ENCODE measurements around the gene TBC1D4. TPM values are rescaled to one million over a fixed set of nuclear protein-coding genes. Genes with fewer than 3 reads are reported as not detected.
"Not testable (repeated sequence)": the region's sequence is repeated elsewhere in the genome, so short reads cannot be mapped to it uniquely, and the experiment has no call there.

Gene TBC1D4
- total and polyA plus RNA-seq, 10 donors = 10.1 to 67.0 (median 21.6) TPM

DNA sequence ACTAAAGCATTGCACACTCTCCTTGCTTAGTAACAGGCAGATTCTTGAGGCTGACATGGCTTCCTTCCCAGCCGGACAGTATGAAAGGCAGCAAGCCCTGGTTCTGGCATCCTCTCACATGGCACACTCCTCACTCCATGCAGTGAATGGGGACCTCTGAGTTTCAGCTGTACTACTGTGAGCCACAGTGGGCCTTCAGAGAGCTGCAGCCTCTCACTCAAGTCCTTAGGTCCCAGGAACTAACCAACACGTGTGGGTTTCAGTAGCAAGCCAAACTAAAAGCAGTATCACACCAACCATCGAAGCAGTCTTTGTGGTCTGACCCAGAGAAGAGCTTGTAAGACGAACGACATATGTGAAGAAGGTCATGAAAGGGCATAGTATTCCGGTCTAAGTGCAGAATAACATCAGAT, 128.2 kb downstream of the TBC1D4 start:
- intact Hi-C loops (cut with DNase I; ENCODE audit: low total_unique reads) = no loop called here
- Histone ChIP-seq H3K9me3 (peaks cover 0 to 4% (median 0%) of the 10 kb centered on the region in 8 donors), H3K4me3 (no peak overlapping the region), H3K27me3 (replicated peaks in 1 of 7) (no peaks in the 10 kb centered on the region), H3K27ac (no peak overlapping the region), H3K36me3 (no peaks in the 10 kb centered on the region), H3K4me1 (peaks cover 0 to 6% (median 0%) of the 10 kb centered on the region in 6 donors)
- DNase-seq = no peak
- TF ChIP-seq, protein P1, sequence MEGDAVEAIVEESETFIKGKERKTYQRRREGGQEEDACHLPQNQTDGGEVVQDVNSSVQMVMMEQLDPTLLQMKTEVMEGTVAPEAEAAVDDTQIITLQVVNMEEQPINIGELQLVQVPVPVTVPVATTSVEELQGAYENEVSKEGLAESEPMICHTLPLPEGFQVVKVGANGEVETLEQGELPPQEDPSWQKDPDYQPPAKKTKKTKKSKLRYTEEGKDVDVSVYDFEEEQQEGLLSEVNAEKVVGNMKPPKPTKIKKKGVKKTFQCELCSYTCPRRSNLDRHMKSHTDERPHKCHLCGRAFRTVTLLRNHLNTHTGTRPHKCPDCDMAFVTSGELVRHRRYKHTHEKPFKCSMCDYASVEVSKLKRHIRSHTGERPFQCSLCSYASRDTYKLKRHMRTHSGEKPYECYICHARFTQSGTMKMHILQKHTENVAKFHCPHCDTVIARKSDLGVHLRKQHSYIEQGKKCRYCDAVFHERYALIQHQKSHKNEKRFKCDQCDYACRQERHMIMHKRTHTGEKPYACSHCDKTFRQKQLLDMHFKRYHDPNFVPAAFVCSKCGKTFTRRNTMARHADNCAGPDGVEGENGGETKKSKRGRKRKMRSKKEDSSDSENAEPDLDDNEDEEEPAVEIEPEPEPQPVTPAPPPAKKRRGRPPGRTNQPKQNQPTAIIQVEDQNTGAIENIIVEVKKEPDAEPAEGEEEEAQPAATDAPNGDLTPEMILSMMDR (IDR thresholded peaks at IDR 0.05 in 8 of 11, conservative IDR thresholded peaks at IDR 0.05 in 3 of 11) = no peak
- TF ChIP-seq POLR2A (IDR thresholded peaks at IDR 0.05) (no peak), POLR2AphosphoS5 (IDR thresholded peaks at IDR 0.05) (no peak)
- 75 to 86% (median 83%) methylated on average over 6 of the region's 6 CpGs for WGBS, 5 donors

DNA sequence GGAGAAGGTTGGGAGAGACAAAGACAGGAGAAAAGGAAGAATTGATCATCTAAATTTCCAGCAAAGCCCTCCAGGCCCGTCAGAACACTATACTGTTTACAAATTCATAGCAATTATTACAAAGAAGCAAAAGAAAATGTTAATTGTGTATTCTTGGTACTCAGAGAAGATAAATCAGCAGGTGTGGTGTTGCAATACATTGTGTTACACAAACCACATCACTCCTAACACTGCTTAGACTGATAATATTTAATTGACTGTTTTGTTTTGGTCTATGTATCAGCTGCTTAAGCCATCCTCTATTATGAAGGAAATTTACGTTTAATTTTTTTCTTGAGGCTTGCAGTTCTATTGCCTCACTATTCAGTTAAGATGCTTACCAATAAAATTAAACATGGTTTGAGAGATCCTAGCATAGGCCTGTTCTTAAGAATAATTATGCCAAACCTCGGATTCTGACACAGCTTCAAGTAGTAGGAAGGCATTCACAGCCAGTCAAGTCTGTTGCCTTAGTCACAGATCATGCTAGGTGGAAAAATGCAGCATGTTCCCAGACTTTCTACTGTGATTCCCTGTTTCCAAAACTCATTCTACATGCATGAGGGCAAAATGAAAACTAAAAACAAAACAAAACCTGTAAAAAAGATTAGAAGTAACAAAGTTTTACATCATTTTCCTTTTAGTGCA, 129.2 kb downstream of the TBC1D4 start:
- no peak for DNase-seq
- H3K4me3 ChIP-seq = no peak overlapping the region
- no peaks in the 10 kb centered on the region for H3K36me3 ChIP-seq
- TF ChIP-seq POLR2AphosphoS5 (IDR thresholded peaks at IDR 0.05) = no peak
- TF ChIP-seq POLR2A (IDR thresholded peaks at IDR 0.05) = no peak
- H3K27ac ChIP-seq = no peak overlapping the region
- no peaks in the 10 kb centered on the region for H3K27me3 ChIP-seq (replicated peaks in 1 of 7)
- peaks cover 0 to 3% (median 0%) of the 10 kb centered on the region in 6 donors for H3K4me1 ChIP-seq
- peaks cover 0 to 4% (median 0%) of the 10 kb centered on the region in 8 donors for H3K9me3 ChIP-seq
- intact Hi-C loops (cut with DNase I; ENCODE audit: low total_unique reads) = no loop called here
- WGBS, 5 donors = 90 to 97% (median 93%) methylated on average over 3 of the region's 3 CpGs

DNA sequence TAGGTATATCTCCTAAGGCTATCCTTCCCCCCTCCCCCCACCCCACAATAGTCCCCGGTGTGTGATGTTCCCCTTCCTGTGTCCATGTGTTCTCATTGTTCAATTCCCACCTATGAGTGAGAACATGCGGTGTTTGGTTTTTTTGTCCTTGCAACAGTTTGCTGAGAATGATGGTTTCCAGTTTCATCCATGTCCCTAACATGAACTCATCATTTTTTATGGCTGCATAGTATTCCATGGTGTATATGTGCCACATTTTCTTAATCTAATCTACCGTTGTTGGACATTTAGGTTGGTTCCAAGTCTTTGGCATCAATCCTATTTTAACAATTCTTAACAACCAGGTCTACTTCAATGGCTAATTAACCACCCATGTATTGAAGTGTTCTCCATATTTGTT, 130.4 kb downstream of the TBC1D4 start:
- 95 to 98% (median 96%) methylated on average over 3 of the region's 3 CpGs for WGBS, 5 donors
- H3K9me3 ChIP-seq; H3K27ac ChIP-seq; H3K4me3 ChIP-seq; intact Hi-C loops (cut with DNase I; ENCODE audit: low total_unique reads); H3K27me3 ChIP-seq (replicated peaks in 1 of 7); H3K4me1 ChIP-seq; DNase-seq; H3K36me3 ChIP-seq: not testable (repeated sequence)

DNA sequence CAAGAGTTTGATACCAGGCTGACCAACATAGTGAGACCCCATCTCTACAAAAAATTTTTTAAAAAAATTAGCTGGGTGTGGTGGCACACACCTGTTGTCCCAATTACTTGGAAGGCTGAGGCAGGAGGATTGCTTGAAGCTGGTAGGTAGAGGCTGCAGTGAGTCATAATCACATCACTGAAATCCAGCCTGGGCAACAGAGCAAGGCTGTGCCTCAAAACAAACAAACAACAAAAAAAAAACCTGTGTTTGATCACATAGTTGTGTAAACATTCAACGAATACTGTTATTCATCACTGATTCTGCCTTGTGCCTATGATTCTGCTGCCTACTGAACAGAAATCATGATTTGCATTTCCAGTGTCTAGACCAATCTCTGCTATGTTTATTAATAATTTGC, 134.0 kb downstream of the TBC1D4 start:
- TF ChIP-seq, protein P1 (IDR thresholded peaks at IDR 0.05 in 8 of 11, conservative IDR thresholded peaks at IDR 0.05 in 3 of 11) = no peak
- TF ChIP-seq POLR2A (IDR thresholded peaks at IDR 0.05) = no peak
- no peak for TF ChIP-seq POLR2AphosphoS5 (IDR thresholded peaks at IDR 0.05)
- Histone ChIP-seq H3K4me1 (no peaks in the 10 kb centered on the region), H3K27me3 (replicated peaks in 1 of 7) (no peaks in the 10 kb centered on the region), H3K36me3 (no peaks in the 10 kb centered on the region), H3K4me3 (no peak overlapping the region), H3K27ac (no peak overlapping the region), H3K9me3 (peaks cover 0 to 4% (median 0%) of the 10 kb centered on the region in 8 donors)
- no peak for DNase-seq
- WGBS, 5 donors = 86 to 97% (median 93%) methylated on average over 1 of the region's 1 CpG
- intact Hi-C loops (cut with DNase I; ENCODE audit: low total_unique reads) = no loop called here

DNA sequence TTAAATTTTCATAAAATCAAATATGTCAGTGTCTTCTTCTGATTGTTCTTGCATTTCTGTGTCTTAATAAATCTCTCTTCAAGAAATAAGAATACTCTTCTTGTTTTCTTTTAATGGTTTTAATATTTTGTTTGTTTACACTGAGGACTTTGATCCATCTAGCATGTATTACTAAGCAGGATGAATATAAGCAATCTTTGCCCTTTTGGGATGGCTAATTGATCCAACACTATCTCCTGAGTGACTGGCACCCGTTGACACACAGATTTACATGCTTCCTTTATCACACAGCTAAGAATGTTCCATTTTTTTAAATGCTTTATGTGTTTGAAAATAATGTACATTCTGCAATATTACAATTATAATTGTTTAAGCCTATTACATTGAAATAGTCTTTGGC, 134.5 kb downstream of the TBC1D4 start:
- DNase-seq = no peak
- H3K27me3 ChIP-seq (replicated peaks in 1 of 7) = no peaks in the 10 kb centered on the region
- H3K36me3 ChIP-seq = no peaks in the 10 kb centered on the region
- intact Hi-C loops (cut with DNase I; ENCODE audit: low total_unique reads) = no loop called here
- H3K27ac ChIP-seq = no peak overlapping the region
- TF ChIP-seq POLR2A (IDR thresholded peaks at IDR 0.05) (no peak), POLR2AphosphoS5 (IDR thresholded peaks at IDR 0.05) (no peak)
- TF ChIP-seq, protein P1 (IDR thresholded peaks at IDR 0.05 in 8 of 11, conservative IDR thresholded peaks at IDR 0.05 in 3 of 11) = no peak
- 78 to 98% (median 89%) methylated on average over 1 of the region's 1 CpG for WGBS, 5 donors
- H3K4me1 ChIP-seq = no peaks in the 10 kb centered on the region
- H3K9me3 ChIP-seq = peaks cover 0 to 4% (median 0%) of the 10 kb centered on the region in 8 donors
- H3K4me3 ChIP-seq = no peak overlapping the region
